Bronchial epithelial cell (primary cell): ENCODE measurements around the gene MLNR. TPM values are rescaled to one million over a fixed set of nuclear protein-coding genes. Genes with fewer than 3 reads are reported as not detected.

Experiments
- DNase-seq: peaks from one replicate; pipeline ENCODE4 v3.0.0-alpha.2; 2010; ENCODE audit warnings: low read depth
- FAIRE-seq: peaks from 2 replicates; lab custom pipeline; 2011; peaks lifted over from hg19 to GRCh38; lab: Jason Lieb, UNC
- H3K27me3 ChIP-seq: 2 replicates; pipeline ENCODE4 v1.5.1; 2011; ENCODE audit warnings: low read length; ENCODE audit not compliant: control insufficient read depth, insufficient read depth
- H3K36me3 ChIP-seq: 2 replicates; pipeline ENCODE4 v1.5.1; 2011; ENCODE audit warnings: low read length; ENCODE audit not compliant: control insufficient read depth, insufficient read depth
- H3K4me3 ChIP-seq: 2 replicates; pipeline ENCODE4 v1.5.1; 2011; ENCODE audit warnings: mild to moderate bottlenecking, low read depth, low read length, control low read depth
- CTCF ChIP-seq: IDR thresholded peaks from 2 replicates; pipeline ENCODE4 v1.5.1; 2011; ENCODE audit warnings: mild to moderate bottlenecking, moderate library complexity, low read length, control low read depth, inconsistent platforms; ENCODE audit not compliant: insufficient read depth, severe bottlenecking
- total RNA-seq: library from RNA; depleted of rRNA; stranded (reverse); fragments of >200 nt; gene quantifications from 2 replicates; pipeline ENCODE4 v1.2.1, GENCODE V29; 2014

MLNR gene
- total RNA-seq: not detected in 2 replicates

- FAIRE-seq: no peak
- no peak for DNase-seq
- peaks cover 35% of the 10 kb centered on the region for H3K27me3 ChIP-seq
- H3K36me3 ChIP-seq: no peaks in the 10 kb centered on the region
- peak within 1 kb of the TSS; percentile 11 for H3K4me3 ChIP-seq
- peak; percentile 6 for TF ChIP-seq CTCF
These were observed at the start of gene MLNR for GRCh38 chr13:49220036-49220855. Gene MLNR (plus strand): TSS chr13:49220338. CDS start chr13:49220338, 0 bp downstream.

- no peaks in the 10 kb centered on the region for H3K27me3 ChIP-seq
- DNase-seq (no peak), FAIRE-seq (no peak)
- TF ChIP-seq CTCF: no peak
- H3K36me3 ChIP-seq: peaks cover 1% of the 10 kb centered on the region
- no peak overlapping the region for H3K4me3 ChIP-seq
These were observed 48.8 kb upstream of the MLNR start for GRCh38 chr13:49171359-49171758.

GRCh38 chr13:49183672-49184325, 36.3 kb upstream of the MLNR start:
- Histone ChIP-seq H3K4me3 (no peak overlapping the region), H3K27me3 (no peaks in the 10 kb centered on the region), H3K36me3 (peaks cover 3% of the 10 kb centered on the region)
- no peak for TF ChIP-seq CTCF
- DNase-seq (peak; percentile 9), FAIRE-seq (no peak)

- DNase-seq (no peak), FAIRE-seq (no peak)
- Histone ChIP-seq H3K27me3 (no peaks in the 10 kb centered on the region), H3K36me3 (peaks cover 3% of the 10 kb centered on the region), H3K4me3 (no peak overlapping the region)
- TF ChIP-seq CTCF: no peak
These were observed 35.5 kb upstream of the MLNR start for GRCh38 chr13:49184621-49185020.

GRCh38 chr13:49185264-49185663, 34.9 kb upstream of the MLNR start:
- DNase-seq (peak; percentile 10), FAIRE-seq (no peak)
- Histone ChIP-seq H3K36me3 (peaks cover 3% of the 10 kb centered on the region), H3K4me3 (no peak overlapping the region), H3K27me3 (no peaks in the 10 kb centered on the region)
- no peak for TF ChIP-seq CTCF
